GM18867 (cell line): Measurements from ENCODE around the gene RNF207.

Experiments used
- ATAC-seq: cut with Tn5 transposase; IDR thresholded peaks from one replicate; pipeline ENCODE4 v1.9.1; 2021; ENCODE audit warnings: mild to moderate bottlenecking, moderate library complexity; ENCODE audit not compliant: unreplicated experiment

RNF207 gene

GRCh38 chr1:6174621-6175410 lies 31.1 kb upstream of the RNF207 start:
- no peak for ATAC-seq

GRCh38 chr1:6175411-6175828 lies 30.5 kb upstream of the RNF207 start:
- no peak for ATAC-seq

- ATAC-seq: no peak
These were observed 29.1 kb upstream of the RNF207 start for GRCh38 chr1:6176779-6177178.

- no peak for ATAC-seq
These were observed 28.1 kb upstream of the RNF207 start for GRCh38 chr1:6177681-6178380.

- ATAC-seq: no peak
These were observed 27.0 kb upstream of the RNF207 start for GRCh38 chr1:6178751-6179563.

- no peak for ATAC-seq
These were observed 26.2 kb upstream of the RNF207 start for GRCh38 chr1:6179564-6180175.

- ATAC-seq: no peak
These were observed 25.6 kb upstream of the RNF207 start, which contains the start of gene CHD5 for GRCh38 chr1:6180268-6180706. TSS of gene CHD5 (minus strand) at chr1:6180321. CDS start at chr1:6180023, 298 bp downstream.

GRCh38 chr1:6180707-6181311 lies 25.1 kb upstream of the RNF207 start:
- ATAC-seq: no peak

GRCh38 chr1:6181347-6181770 lies 24.6 kb upstream of the RNF207 start:
- ATAC-seq: no peak

- no peak for ATAC-seq
These were observed 22.4 kb upstream of the RNF207 start for GRCh38 chr1:6183520-6183989.

GRCh38 chr1:6184083-6184783 lies 21.7 kb upstream of the RNF207 start:
- ATAC-seq: no peak

GRCh38 chr1:6185151-6185550 lies 20.8 kb upstream of the RNF207 start:
- ATAC-seq: no peak

- no peak for ATAC-seq
These were observed 20.1 kb upstream of the RNF207 start for GRCh38 chr1:6185635-6186382.

GRCh38 chr1:6188466-6188865 lies 17.5 kb upstream of the RNF207 start:
- ATAC-seq: no peak

- ATAC-seq: no peak
These were observed 14.0 kb upstream of the RNF207 start for GRCh38 chr1:6191968-6192367.

- ATAC-seq: no peak
These were observed 8.0 kb upstream of the RNF207 start for GRCh38 chr1:6197746-6198427.

- peak; percentile 25 for ATAC-seq
These were observed 7.1 kb upstream of the RNF207 start for GRCh38 chr1:6198646-6199297.
